ENCODE measurements around the gene TAF9B.

TAF9B gene

DNA sequence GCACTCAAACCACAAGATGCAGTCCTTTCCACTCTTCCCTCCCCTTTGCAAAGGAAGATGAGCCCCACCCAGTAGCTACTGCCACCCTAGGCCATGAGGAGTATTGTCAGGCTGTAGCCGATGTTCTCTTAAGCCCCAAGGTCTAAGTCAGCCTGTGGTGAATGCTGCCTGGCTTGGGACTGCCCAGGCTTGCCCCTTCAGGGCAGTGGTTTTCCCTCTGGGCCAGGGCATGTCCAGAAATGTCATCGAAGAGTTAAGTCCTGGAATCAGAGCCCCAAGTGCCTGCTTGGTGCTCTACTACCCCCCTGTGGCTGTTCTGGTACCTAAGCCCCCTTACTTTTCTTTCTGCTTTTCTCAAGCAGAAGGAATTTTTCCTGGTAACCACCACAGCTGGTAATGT is 47.2 kb downstream of the TAF9B start:
- TF ChIP-seq POLR2AphosphoS5 (IDR thresholded peaks at IDR 0.05; ENCODE audit: low read depth, low read length) (no peak), TAF1 (IDR thresholded peaks at IDR 0.05; ENCODE audit: borderline replicate concordance, insufficient read depth, low read length) (no peak), SIN3A (IDR thresholded peaks at IDR 0.05; ENCODE audit: borderline replicate concordance, insufficient read depth, low read length) (no peak), FOXP2 (optimal IDR thresholded peaks at IDR 0.05; ENCODE audit: borderline replicate concordance, extremely low read depth, extremely low read length, insufficient read depth) (no peak)
- TF ChIP-seq, protein P1, sequence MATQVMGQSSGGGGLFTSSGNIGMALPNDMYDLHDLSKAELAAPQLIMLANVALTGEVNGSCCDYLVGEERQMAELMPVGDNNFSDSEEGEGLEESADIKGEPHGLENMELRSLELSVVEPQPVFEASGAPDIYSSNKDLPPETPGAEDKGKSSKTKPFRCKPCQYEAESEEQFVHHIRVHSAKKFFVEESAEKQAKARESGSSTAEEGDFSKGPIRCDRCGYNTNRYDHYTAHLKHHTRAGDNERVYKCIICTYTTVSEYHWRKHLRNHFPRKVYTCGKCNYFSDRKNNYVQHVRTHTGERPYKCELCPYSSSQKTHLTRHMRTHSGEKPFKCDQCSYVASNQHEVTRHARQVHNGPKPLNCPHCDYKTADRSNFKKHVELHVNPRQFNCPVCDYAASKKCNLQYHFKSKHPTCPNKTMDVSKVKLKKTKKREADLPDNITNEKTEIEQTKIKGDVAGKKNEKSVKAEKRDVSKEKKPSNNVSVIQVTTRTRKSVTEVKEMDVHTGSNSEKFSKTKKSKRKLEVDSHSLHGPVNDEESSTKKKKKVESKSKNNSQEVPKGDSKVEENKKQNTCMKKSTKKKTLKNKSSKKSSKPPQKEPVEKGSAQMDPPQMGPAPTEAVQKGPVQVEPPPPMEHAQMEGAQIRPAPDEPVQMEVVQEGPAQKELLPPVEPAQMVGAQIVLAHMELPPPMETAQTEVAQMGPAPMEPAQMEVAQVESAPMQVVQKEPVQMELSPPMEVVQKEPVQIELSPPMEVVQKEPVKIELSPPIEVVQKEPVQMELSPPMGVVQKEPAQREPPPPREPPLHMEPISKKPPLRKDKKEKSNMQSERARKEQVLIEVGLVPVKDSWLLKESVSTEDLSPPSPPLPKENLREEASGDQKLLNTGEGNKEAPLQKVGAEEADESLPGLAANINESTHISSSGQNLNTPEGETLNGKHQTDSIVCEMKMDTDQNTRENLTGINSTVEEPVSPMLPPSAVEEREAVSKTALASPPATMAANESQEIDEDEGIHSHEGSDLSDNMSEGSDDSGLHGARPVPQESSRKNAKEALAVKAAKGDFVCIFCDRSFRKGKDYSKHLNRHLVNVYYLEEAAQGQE (IDR thresholded peaks at IDR 0.05; ENCODE audit: insufficient read depth in 1 of 2, low read depth in 2 of 2, low read length in 2 of 2) = no peak

Data from PFSK-1 (cell line).